NCI-H82 (cell line): Measurements from ENCODE around the gene PRKG1.

Experiments used
- DNase-seq: peaks from one replicate; lab custom pipeline; 2025; lab: John Stamatoyannopoulos, UW

Gene PRKG1

DNA sequence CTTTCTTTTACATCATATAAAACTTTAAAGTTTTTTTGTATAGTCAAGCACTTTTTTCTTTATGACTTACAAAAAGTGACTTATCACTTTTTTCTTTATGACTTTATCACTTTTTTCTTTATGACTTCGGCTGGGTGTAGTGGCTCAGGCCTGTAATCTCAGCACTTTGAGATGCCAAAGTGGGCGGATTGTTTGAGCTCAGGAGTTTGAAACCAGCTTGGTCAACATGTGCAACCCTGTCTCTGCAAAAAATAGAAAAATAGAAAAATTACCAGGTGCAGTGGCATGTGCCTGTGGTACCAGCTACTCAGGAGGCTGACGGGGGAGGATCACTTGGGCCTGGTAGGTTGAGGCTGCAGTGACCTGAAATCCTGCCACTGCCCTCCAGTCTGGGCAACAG lies 733.9 kb downstream of the PRKG1 start:
- DNase-seq = no peak

DNA sequence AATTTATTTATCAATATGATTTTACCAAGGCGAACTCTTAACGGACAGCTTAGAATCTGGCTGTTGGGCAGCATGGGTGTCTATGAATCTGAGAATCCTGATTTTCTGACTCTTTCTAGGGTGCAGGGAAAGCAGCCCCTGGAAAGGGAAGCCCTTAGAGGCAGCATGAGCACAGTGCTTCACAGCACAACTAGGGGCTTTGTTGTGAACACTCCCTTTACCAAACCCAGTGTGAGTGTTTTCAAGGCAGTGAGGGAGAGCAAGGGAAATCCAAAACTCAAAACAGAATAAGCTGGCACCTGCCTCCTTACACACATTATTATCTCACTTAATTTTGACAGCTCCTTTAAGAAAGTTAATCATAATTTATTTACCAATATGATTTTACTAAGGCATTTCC lies 741.4 kb downstream of the PRKG1 start:
- DNase-seq = no peak

DNA sequence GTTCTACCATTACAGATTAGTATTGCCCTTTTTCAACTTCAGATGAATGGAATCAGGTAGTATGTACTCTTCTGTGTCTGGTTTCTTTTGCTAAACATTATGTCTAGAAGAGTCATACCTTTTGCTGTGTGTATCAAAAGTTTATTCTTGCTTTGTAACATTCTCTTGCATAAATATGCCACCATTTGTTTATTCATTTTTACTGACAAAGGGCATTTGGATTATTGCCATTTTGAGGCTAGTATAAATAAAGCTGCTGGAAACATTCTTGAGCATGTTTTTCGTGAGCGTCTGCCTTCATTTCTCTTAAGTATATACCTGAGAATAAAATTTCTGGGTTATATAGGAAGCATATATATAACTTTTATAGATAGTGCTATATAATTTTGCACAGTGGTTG lies 746.8 kb downstream of the PRKG1 start:
- DNase-seq = no peak

DNA sequence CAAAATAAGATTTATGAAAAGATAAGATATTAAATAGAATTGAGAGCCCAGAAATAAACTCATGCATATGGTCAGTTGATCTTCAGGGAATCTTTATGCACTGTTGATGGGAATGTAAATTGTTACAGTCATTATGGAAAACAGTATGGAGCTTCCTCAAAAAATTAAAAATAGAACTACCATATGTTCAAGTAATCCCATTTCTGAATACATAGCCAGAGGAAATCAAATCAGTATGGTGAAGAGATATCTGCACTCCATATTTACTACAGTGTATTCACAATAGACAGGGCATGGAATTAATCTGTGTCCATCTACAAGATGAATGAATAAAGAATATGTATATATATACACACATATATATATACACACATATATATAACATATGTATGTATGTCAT lies 747.5 kb downstream of the PRKG1 start:
- DNase-seq = no peak

DNA sequence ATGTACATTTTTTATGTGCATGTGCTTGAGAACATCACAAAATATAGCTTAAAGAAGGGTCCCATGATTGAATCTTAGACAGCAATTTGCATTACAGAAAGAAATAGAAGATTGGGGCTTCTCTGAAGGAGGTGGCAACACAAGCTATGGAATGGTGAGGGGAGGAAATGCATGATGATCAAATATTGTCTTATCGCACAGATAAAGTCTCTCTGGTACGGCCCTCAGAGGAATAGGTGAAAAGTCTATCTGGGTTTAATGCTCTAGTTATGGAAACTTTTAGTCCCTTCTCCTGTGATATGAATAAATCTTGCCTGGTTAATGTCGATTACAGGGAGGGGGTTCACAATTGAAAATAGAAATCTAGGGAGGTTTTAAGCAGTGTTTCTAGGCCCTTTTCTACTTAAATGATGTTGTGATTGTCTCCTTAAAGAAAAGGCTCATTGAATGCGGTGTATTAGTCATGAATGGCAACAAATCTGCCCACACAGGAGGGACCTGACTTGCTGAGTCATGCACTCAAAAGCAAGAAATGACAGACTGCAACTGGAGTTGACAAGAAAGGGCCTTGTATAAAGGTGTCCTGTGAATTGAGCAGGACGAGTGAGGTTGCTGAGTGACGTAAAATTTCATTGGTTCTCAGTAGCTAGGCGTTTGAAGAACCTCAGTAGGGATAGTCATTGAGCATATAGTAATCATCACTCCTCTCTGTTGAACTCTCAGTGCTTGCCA lies 758.5 kb downstream of the PRKG1 start:
- DNase-seq = no peak

DNA sequence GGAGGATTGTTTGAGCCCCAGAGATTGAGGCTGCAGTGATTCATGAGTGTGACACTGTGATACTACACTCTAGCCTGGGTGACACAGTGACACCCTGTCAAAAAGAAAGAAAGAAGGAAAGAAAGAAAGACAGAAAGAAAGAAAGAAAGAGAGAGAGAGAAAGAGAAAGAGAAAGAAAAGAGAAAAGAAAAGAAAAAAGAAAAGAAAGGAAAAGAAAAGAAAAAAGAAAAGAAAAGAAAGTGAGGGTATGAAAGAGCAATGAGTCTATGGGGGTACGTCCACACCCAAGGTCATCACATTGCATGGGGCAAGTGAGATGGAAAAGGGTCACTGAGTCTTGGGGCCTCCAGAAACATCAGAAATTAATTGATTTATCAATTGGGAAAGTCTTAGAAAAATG lies 760.3 kb downstream of the PRKG1 start:
- DNase-seq = no peak

DNA sequence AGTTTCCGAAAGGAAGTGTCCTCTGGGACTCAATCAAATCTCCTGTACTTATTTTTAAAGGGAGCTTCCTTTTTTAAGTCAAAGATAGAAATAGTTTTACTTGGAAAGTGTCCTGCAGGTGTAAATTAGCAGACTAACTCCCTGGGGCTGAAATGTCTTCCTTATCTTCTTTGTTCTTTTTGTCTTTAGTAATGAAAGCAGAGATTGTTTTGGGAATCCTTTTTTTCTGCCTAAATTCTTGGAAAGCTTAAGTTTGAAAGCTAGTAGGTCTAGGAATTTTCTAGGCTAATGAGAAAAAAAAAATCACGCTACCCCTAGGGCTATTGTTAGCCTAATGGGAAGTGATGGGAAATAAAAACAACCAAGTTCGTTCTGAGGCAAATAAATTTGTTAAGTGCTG lies 764.2 kb downstream of the PRKG1 start:
- no peak for DNase-seq

DNA sequence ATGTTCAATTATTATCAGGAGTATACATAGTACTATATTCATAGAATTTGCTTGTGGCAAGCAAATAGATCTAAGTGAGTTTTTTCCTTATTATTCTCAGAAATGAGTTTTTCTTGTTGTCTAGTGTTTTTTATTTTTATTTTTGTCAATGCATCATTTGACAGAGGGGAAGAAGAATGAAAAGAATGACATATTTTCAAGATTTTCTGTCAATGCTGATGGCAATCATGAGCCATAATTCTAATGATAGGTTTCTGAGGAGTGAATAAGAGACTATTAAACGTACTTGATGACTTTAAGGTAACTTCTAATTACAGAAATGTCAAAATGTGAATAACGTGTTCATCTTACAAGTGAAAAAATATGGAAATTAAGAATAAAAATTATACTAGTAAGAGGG lies 769.7 kb downstream of the PRKG1 start:
- DNase-seq = no peak

DNA sequence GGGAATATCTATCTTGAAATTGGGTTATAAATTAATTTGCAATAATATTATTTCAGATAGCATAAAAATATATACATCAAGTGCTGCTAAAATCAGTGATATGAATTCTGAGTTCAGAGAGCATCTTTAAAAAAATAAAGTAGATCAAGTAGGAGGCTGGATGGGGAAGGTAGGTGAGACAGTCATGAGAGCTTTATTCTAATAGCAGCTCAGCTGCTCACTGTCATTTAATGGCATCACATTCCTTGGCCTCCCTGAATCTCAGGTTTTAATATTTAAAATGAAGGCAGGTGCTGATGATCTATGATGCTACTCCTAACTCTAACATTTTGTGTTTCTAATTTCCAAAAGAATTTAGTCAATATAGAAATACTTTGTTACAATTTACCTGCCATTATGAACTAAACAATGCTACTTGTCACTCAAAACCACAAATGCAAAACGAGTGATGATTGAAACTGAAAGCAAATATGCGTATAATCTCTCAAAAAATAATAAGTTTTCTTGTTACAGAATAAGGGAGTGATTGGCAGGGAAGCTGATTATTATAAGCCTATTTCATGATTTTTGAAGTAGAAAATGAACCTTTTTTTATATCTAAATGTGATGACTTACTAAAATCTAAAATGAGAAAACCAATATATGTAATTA lies 772.7 kb downstream of the PRKG1 start:
- DNase-seq = no peak

DNA sequence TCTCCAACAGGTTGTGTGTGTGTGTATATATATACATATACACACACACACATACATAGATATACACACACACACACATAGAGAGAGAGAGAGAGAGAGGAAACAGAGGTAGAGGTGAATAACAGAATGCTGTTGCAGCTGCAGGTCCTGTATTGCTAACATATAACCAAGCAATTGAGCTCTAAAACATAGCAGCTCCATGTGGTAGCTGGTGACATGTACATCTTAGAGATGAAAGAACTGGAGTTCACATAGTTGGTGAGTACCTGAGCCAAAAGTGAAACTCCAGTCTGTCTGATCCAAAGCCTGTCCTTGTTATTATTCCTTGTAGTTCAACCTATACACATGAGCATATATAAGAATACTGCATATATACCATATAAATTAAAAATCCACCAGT lies 778.0 kb downstream of the PRKG1 start:
- no peak for DNase-seq

DNA sequence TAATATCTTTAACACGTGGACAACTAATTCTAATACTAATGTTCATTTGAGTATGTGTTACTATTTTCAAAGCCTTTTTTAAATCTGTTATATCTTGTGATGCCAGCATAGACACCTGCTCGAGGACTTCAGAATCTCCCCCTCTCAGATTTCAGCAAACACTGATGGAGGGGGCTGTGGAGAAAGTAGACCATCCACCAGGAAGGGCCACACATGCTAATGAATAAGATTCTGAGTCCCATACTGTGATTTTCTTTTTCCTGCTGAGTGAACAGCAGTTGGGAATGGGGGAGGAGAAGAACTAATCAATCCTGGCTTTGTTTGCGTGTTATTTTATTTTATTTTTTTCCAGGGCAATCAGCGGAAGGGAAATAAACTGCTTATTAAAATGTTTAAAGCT lies 783.0 kb downstream of the PRKG1 start:
- DNase-seq = no peak

DNA sequence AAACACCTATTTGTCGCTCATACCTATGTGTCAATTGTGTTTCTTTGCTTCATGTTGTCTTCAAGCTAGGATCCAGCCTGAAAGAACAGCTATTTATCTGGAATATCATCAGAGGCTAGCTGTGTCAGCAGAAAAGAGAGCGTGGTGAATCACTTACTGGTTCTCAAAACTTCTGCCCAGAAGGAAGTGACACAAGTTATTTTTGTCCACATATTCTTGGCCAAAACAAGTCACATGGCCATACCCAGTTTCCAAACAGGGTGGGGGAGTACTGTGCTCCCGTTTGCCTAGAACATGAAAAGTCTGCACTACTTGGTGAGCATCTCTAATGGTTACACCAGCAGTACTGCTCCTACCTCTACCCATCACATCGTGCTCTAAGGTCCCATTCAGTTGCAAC lies 786.0 kb downstream of the PRKG1 start:
- DNase-seq = no peak

DNA sequence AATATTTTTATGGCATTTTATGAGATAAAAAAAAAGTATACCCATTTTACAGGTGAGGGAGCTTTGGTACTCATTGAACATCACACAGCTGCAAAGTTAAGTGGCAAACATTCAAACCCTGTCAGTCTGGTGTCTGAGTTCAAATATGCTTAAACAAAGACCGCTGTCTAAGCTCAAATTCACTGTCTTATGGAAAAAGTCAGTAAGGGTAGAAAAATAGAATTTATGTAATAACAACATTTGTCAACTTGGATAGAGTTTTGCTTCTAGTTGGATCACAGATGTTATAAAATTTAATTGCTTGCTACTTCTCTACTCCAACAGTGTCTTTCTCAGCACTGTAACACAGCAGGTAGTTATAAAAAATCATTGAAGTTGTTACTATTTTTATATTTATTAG lies 786.8 kb downstream of the PRKG1 start:
- no peak for DNase-seq

DNA sequence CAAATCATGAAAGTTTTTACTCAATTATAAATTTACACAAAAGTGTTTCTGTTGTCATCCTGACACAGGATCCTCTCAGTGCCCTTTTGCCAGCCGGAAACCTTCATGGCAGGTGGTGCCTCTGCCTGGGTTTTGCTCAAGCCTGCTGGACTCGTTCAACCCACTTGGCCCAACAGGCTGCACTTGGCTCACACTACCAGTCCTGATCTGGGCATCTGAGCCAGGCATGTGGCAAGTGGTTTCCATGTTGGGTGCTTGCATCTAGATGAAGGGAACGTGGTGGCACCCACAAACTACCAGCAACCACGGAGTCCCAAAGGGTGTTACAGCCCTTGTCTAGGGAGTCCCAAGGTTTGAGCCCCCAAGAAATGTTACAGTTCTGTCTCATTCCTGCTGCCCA lies 787.4 kb downstream of the PRKG1 start:
- DNase-seq = no peak

DNA sequence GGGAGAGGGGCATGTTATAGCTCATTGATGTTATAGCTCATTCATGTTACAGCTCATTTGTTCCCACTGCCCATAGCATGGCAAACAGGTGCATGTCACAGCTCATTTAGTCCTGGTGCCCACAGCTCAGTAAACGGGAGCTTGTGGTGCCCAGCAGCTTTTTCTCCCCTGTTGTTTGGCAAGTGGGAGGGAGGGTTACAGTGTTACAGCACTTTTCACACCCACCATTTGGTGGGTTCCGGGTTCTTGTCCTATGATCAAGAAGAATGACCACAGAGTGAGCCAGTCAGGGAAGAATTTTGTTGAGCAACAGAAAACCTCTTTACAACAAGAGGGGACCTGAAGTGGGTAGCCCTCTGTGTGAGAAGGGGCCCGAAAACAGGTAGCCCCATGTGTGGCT lies 787.9 kb downstream of the PRKG1 start:
- DNase-seq = no peak

DNA sequence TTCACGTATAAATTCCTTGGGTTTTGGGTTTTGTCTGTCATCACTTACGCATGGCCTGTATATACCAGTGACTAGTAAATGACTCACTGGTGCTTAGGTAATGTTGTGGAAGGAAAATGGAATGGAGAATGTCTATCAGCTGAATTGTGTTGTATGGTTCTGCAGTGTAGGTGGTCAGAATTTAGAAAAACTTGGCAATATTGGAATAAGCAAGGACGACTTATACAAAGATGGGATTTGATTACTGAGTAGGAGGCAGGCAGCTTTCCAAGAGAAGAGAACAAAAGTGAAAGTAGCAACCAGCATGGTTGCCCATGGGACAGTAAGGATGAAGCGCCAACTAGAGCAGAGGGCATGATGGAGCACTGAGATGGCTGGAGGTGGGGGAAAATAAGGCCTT lies 793.7 kb downstream of the PRKG1 start:
- DNase-seq = no peak

DNA sequence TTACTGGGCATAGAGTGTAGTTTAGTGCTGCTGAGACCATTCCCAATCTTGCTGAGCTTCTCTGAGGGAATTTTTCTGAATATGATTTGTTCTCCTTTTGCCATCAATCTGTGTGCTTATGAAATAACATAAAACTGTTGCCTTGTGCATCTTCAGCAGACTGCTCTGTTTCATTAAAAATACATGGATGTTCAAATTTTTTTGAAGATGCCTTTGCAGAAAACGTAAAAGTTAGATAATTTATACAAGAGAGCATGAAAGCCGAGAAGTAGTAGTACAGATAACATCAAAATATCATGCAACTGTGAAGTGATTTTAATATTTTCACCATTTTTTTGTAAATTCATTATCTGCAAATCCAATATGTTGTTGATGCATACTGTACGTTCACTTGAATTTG lies 799.8 kb downstream of the PRKG1 start:
- DNase-seq = no peak

DNA sequence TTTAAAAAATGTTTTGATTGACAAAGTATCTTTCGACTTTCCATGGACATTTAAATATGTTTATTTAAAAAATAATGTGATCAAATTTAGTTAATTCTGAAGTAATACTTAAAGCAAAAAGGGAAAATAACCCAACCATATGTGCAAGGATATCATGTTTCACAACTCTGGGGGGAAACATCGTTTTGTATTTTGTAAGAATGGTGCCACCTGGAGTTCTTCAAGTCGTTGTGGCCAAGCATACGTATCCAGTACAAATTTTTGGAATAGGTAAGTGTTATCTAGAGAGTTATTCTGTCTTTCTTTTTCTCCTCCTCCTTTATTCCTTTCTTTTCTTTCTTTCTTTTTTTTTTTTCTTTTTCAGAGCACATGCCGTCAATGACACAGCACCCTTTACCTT lies 801.3 kb downstream of the PRKG1 start:
- no peak for DNase-seq

DNA sequence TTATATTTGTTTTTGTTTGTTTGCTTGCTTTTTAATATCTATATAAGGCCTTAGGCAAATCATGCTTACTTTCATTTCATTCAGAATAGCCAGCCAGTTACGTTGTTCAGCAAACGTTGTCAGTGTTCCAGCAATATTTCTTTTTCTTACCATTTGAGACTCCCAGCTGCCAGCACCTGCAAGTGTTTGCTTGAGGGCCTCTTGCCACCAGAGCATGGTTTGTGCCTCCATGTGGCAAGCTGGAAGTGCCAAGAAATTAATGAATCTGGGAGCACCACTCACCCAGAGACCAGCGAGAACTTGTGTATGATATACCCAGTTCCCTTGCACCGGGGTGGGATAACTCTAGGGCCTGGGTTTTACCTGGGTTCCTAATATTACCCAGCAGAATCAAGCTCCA lies 802.2 kb downstream of the PRKG1 start:
- no peak for DNase-seq

DNA sequence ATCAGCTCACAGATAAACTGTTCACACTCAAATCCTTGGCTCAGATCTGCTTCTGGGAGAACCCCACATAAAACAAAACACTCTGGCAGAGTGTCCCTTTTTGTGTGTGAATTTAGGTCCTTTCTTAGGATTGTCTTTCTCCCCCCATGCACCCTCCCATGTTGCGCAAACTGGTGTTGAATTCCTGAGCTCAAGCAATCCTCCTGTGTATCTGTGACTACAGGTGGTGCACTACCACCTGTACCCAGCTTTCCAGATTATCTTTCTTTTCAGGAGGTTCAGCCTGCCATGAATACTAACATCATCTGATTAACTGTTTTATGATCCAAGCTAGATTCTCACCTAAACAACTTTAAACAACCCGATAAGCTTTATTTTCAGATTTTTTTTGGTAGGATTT lies 802.7 kb downstream of the PRKG1 start:
- DNase-seq = no peak

DNA sequence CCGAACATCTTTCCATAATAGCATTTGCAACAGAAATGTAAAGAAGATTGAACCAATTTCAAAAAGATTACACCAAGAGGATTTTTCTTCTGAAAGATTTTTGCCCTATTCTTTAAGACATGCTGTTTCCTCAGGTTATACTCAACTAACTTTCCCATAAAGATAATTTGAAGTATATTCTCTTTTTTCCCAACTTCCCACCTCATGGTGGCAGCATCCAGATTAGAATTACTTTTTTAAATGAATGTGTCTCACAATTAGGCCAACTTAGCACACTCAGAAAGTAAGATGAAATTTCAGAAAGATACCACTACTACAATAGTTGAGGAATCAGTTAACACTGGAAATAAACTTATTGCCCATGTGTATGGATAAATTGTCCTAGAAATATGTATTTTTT lies 803.3 kb downstream of the PRKG1 start:
- no peak for DNase-seq

DNA sequence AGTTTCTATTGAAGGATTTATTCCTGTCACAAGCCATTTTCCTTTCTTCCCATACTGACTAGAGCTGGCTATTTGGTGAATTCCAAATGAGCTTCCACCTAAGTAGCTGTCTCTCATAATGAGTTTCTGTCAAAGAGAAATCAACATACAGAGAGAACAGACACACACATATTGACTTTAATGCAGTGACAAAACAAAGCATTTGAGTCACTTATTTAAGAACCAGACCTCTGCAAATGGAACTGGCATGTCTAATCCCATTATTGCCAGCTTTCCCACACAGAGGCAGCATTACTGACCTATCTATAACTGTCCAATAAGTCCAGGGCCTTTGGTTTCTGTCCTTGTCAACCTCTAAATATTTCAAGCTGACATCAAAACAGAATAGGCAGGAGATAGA lies 804.4 kb downstream of the PRKG1 start:
- DNase-seq = peak; percentile 1

DNA sequence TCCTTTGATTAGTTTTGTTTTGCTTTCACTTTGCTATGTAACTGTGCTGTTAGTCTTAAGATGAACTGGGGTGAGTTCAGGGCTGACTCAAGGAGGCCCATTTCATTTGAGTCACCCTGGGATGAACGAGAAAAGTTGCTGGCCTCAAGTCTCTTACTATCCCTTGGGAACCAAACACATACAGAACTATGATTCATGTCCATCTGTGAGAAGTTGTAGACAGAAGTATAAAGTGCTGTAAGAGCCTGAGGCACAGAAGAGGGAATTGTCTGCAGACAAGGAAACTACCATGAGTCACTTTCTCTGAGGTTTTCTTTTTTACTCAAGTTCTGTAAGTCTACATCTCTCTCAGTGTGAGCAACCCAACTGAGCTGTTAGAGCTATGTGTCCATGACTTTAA lies 805.0 kb downstream of the PRKG1 start:
- DNase-seq = no peak

DNA sequence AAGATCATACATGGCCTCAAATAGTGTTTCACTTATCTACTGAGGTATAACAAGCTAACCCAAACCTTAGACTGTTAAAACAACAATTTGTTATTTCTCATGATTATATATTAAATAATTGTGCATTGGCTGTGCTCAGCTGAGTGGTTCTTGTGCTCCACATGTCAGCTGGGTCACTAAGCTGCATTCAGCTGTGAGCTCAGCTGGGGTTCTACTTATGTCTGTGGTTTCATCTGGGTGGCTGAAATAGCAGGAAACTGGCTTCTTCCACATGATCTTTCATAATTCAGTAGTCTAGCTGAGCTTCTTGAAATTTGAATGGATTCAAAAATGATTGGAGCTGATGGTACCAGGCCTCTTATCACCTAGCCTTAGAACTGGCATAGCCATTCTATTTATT lies 806.9 kb downstream of the PRKG1 start:
- no peak for DNase-seq
